ENCODE measurements around the gene ISG20L2. TPM values are rescaled to one million over a fixed set of nuclear protein-coding genes. Genes with fewer than 3 reads are reported as not detected.

ISG20L2 gene
- total RNA-seq, 1 donor from 2014 or later, result 13.1 TPM

DNA sequence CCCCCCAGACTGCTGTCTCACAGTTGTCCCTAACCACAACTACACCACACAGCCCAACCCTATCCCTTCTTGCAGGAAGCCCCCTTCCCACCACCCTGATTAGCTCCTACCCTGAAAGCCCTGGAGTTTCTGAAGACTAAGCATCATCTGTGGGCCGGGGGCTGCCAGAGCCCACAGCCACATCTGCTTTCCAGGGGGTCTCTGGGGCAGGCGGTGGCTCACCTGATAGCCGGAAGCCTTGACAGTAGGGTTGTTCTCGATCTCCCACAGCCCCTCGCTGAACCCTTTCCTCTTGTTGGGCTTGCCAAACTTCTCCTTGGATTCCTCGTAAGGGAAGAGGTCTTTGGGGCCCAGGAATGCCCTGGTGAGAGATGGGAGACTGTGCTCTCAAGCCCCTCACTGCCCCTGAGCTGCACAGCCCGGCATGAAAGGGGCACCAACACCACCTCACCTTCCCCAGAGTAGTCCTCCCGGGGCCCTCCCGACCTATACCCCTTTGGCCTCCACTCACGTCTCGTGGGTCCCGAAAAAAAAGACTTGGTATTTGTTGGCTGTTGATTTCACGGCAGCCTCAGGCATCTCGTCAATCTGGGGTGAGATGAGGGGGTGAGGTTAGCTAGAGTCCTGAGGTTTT, 16.3 kb upstream of the ISG20L2 start:
- DNase-seq (ENCODE audit: missing footprints), result no peak
- no peak for ATAC-seq
- intact Hi-C loops (cut with DNase I), result no loop called here

DNA sequence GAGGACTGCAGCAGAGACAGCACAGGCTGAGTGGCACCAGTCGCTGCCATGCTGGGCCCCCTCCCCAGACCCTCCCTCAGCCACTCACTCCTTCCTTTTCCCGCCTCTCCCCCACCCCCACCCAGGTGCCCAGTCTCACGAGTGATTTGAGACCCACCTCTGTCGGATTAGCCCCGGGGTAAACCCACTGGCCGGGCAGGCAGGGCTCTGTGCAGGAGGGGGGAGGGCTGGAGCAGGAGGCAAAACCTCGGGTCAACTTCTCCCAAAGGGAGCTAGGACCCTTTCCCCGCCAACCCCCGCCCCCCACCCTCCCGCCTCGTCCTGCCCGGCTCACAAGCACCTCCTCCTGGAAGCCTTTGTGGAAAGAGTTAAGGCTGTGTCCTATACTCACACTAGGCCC, 15.8 kb upstream of the ISG20L2 start:
- DNase-seq (ENCODE audit: missing footprints), result no peak
- intact Hi-C loops (cut with DNase I), result no loop called here
- no peak for ATAC-seq

DNA sequence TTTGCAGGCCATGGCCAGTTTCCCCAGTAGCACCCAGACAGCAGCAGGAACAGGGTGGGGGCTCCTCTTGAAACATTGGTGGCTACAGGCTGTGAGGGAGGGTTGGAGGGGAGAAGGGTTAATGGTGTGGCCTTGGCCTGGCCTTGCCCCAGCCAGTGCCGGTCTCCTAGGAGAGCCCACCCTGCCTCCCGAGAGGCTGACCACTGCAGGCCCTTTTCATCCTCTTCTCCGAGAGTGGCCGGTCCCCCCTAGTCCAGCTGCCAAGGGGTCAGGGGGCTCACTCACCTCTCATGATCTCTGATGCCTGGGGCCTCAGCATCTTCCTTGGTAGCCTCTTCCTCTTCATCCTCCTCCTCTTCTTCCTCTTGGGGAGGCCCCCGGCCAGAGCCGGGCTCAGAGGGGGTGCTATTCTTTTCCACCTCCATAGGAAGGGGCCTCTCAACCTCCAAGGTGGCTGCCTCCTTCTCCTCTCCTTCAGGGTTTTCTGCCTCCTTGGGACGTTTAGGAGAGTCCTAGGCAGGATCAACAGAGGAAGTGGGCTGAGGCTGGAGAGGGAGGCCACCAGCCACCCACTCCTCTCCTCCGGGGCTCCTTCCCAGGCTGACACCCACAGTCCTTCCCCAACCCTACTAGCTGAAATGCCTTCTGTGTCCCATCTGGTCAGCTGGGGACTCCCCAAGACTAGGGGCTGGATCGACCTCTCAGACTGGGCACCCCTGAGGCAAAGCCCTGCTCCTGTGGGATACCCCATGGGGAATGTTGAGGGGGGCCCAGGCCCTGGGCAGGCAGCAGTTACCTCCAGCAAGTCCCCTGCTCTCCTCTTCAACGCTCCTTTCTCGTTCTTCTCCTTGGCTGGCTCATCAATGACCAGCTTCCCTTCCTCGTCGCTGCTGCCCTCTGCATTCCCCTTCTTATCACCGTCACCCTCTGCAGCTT, 15.1 kb upstream of the ISG20L2 start:
- DNase-seq (ENCODE audit: missing footprints), result no peak
- no peak for ATAC-seq
- intact Hi-C loops (cut with DNase I), result no loop called here

DNA sequence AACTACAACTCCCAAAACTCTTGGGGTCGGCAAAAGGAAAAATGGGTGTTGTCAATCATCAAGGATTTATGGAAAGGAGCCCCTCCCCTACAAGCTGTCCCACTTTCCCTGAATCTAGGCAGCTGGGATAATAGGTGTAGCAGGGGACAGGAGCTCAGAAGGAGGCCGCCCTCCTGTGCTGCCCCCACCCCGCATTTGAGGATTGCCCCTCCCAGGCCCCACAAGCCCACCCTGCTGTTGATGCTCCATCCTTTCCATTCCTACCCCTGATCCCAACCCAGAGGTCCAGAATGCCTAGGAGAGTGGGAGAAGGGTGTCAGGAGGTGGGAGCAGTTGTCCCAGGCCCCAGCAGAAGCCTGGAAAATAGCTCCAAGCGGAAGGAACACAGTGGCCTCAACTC, 14.2 kb upstream of the ISG20L2 start:
- ATAC-seq, result no peak
- DNase-seq (ENCODE audit: missing footprints), result no peak
- intact Hi-C loops (cut with DNase I), result no loop called here

DNA sequence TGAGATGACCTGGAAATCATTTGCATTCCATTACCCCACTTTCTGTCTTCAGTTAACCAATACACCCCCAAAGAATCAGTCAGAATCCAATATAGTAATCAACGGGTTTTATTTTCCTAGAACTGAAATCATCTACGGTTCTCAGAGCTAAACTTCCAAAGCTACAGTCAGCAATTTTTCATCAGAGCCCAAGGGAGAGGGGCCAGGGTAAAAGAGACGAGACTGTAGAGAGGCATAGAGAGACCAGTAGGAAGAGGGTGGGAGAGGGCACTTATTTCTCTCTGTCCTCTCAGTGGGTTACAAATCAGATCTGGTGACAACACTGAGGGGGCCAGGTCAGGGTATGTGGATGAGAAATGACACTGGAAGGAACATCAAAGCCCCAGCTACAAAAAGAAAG, 13.5 kb upstream of the ISG20L2 start:
- intact Hi-C loops (cut with DNase I), result no loop called here
- no peak for DNase-seq (ENCODE audit: missing footprints)
- ATAC-seq, result no peak

DNA sequence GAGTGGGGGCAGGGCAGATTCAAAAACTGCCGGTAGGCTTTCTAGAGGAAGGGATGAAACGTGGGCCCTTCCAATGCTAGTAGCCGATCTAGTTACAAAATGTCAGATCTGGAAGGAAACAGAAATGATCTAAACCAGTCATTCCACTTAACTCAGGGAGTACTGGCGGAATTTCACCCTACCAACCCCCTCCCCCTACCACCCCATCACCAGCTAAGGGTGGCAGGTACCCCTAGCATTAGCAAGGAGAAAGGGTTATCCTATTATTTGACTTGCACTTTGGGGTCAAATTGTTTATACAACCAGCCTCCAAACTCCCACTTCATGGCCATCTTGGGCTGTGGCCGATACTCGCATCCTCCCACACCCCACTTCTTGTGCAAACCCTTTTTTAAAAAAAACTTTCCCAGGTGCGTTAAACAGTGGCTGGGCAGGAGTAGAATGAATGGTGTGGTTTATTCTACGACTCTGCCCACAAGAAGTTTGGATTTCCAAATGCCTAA, 13.0 kb upstream of the ISG20L2 start:
- intact Hi-C loops (cut with DNase I), result loop anchor here (1.0 kb wide), 1 partner anchor 26 kb away; the partner anchor contains the start of gene PRCC
- DNase-seq (ENCODE audit: missing footprints), result no peak
- ATAC-seq, result peak; percentile 0

DNA sequence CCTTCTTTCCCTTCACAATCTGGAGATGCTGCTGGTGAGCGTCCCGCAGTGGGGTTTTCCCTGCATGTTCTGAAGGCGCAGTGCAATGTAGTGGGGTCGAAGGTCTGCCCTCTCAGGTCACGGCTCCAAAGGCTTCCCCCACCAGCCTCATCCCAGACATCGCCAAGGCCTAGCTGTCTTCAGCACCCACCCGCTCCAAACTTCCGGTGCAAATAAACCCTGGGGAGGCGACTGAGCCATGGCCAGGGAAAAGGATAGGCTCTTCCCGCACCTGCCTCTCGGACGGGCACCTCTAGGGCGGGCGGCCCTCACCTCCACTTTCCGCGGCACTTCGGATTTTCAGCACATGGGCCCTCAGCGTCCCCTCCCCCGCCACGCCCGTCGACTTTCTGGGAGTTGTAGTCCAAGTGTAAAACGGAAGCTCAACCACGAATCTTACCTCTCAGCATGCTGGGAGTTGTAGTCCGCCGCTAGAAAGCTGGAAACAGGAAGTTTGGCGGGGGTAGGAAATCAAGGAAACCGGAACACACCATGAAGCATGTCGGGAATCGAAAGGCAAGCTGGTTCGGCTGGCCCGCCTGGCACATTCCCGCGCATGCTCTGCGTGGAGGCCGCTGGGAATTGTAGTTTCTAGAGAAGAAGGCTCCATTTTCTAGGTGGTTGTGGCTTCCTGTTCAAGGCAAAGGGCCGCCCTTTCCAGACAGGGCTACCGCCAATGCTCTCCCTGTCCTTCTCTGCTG, 12.3 kb upstream of the ISG20L2 start, which contains the start of gene MRPL24:
TSS of gene MRPL24 (minus strand) at position 348 of the 740 bp plus-strand sequence. CDS start 2,384 bp downstream, outside the sequence.
- intact Hi-C loops (cut with DNase I), result loop anchor here (1.0 kb wide), 1 partner anchor 26 kb away; the partner anchor contains the start of gene PRCC
- DNase-seq (ENCODE audit: missing footprints) (peak; percentile 98), ATAC-seq (peak; percentile 94)

DNA sequence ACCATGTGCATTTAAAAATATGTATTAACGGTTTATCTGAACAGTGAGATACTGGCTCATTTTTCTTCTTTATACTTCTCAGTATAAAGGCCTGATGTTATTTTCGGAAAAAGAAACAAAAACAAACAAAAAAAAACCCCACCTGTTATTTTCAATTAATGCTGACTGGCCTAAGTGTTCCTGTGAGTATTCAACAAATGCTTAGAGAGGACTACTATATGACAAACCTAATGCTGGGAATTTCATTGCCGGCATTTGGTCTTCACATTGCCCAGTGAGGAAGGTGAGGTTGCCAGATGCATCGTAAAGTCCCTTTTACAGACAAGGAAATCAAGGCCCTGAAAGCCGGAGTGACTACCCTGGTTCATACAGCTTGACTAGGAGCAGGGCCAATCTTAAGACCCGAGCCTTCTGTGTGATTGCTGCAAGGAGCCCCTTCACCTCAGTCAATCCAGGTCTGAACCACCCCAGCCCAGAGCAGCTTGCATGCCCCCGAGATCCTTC, 11.7 kb upstream of the ISG20L2 start:
- ATAC-seq (peak; percentile 4), DNase-seq (ENCODE audit: missing footprints) (no peak)
- intact Hi-C loops (cut with DNase I), result no loop called here

DNA sequence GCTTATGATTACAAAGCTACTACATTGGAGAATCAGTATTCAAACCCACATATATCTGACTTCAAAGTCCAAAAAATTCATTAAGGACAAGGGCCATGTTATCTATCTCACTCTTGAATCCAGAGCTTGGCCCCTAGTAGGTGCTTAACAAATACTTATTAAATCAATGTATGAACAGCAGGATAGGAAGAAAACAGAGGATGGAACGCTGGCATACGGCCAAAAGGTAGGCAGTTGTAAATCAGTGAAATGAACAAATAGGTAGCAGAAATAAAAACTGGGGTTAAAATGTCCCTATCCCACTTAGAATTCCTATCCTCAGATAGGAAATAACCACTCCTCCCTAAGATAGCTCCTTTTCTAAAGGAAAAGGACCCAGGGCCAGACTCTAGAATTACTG, 10.3 kb upstream of the ISG20L2 start:
- intact Hi-C loops (cut with DNase I), result no loop called here
- no peak for ATAC-seq
- DNase-seq (ENCODE audit: missing footprints), result no peak

DNA sequence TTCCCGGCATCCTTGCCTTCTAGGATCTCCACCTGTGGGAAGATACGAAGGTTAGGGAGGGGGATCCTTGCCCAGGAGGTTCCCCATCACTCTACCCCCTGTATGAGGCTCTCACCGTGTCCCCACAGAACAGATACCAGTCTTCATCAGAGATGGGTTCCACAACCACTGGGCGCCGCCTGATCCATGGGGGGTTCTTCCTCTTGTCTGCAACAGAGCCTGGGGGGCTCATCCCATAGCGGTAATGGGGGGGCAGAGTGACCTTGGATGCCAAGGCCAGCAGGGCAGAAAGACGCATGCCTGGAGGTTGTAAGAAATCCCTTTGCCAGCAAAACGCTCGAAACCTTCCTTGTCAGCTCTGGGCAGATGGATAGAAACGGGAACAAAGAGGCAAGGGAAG, 9.8 kb upstream of the ISG20L2 start:
- intact Hi-C loops (cut with DNase I), result no loop called here
- DNase-seq (ENCODE audit: missing footprints), result no peak
- no peak for ATAC-seq

DNA sequence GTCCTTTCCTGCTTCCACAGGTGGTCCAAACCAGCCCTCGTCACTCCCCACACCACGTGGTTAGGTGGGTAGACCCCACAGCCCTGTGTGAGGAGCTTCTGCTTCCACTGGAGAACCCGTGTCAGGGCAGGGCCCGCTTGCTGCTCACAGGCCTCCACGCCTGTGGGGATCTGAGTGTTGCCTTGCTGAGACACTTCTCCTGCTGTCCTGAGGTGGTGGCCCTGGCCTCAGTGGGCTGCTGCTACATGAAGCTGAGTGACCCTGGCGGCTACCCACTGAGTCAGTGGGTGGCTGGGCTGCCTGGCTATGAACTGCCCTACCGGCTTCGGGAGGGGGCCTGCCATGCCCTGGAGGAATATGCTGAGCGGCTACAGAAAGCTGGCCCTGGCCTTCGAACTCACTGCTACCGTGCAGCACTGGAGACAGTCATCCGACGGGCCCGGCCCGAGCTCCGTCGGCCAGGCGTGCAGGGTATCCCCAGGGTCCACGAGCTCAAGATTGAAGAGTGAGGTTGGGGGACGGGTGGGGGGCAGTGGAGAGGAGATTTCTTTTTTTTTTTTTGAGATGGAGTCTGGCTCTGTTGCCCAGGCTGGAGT, 5.5 kb upstream of the ISG20L2 start:
- ATAC-seq (no peak), DNase-seq (ENCODE audit: missing footprints) (peak; percentile 57)
- intact Hi-C loops (cut with DNase I), result no loop called here

DNA sequence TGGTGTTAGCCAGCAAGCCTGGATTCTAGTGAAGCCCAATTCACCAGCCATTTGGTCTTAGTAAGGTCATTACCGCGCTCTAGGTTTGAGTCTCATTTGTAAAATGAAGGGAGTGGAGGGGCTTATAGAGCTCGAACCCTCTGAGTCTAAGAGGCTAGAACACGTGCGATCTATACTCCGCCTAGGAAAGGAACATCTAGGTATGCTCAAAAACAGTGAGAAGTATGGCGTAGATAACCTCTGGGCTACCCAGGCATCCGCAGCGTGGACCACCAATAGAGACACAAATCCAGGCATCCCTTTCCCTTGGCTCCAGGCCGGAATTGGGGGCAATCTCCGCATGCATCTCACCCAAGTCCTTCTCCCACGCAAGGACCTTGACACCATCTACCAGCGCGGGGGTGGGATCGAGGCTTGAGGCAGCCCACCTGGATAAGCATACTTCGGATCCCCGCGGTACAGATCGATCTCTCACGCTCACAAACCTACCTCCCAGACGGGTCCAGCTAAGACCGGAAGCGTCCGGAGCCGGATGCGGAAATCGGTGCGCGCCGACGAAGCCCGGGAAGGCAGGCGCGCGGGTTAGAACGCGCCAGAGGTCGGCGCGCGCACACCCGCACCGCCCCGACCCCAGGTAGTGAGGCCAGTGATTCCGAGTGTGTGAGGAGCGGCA, 504 bp downstream of the ISG20L2 start, which contains the start of gene METTL25B:
TSS of gene METTL25B (plus strand) at position 544 of the 673 bp plus-strand sequence. CDS start 636 bp downstream, outside the sequence.
- DNase-seq (ENCODE audit: missing footprints) (peak; percentile 91), ATAC-seq (peak; percentile 79)
- intact Hi-C loops (cut with DNase I), result loop anchor here (1.0 kb wide), 1 partner anchor 39 kb away; the partner anchor contains the start of gene PRCC

DNA sequence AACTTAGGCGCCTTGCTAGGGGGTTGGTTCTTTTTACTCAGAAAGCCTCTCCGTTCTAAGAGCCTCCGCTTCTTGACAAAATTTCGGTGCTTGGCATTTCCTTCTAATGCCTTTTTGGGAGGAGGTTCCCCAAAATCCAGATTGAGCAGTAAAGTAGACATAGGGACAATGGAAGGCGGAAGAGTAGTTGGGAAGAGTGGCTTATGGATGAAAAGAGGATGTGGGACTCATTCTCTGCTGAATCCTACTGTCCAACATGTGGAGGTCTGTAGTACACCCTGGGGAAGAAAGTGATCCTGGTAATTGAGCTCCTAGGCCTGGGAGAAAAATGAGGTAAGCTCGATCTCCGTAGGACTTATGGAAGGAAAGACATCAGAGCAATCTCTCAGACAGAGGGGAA, 1.1 kb downstream of the ISG20L2 start:
- intact Hi-C loops (cut with DNase I), result no loop called here
- ATAC-seq, result no peak

DNA sequence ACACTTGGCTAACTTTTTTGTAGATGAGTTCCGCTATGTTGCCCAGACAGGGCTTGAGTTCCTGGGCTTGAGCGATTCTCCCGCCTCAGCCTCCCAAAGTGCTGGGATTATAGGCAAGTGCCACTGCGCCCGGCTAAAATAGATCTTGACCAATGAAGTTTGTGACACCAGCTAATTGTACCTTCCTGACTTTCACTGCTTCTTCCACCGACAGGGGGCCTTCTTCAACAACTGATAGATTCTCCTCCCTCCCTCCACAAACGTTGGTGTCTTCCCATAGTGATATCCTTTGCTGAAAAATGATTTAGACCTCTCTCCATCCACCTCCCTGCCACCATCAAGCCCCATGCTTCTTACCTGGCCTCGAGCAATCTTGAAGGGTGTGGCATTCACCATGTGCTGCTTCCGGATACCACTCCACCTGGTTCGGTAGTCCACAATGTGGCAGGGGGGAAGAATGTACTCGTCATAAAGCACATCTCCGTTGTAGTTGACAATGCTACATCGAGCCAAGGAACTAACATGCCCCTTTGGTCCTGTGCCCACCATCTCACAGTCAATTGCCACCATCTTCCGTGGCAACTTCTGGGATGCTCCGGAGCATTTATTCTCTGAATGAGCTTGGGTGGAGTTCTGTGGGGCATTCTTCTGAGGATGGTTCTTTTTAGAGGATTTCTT, 1.9 kb downstream of the ISG20L2 start:
- intact Hi-C loops (cut with DNase I), result no loop called here
- ATAC-seq (no peak), DNase-seq (ENCODE audit: missing footprints) (no peak)

More for the DNA sequence above, 1.1 kb downstream of the ISG20L2 start:
- DNase-seq (ENCODE audit: missing footprints), result no peak

DNA sequence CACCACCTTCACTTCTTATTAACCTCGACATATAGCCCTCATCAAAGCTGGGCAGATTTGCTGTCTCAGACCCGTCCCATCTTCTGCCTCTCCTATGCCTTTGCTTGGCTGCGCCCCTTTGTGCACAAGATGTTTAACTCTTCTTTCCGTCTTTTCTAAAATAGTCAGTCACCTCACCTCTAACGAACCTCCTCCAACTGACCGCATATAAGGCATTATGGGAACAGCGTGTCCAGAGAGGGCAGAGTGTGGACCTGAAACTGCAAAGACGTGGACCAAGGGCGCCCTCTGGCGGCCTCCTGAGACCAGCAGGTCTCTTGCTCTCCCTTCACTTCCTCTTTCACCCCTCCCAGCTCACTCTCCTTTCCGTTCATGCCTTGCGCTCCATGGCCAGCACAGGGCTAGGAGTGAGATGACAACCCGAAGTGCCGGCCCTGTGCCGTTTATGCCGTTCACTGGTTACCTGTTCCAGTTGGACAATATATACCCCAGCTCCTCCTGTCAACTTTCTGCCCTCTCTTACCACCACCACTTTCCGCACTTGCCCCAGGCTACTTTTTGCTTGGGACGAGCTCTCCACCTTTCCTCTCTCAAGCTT, 2.8 kb downstream of the ISG20L2 start:
- intact Hi-C loops (cut with DNase I), result loop anchor here (1.0 kb wide), 1 partner anchor 36 kb away; no protein-coding TSS in a partner anchor
- DNase-seq (ENCODE audit: missing footprints) (peak; percentile 94), ATAC-seq (peak; percentile 75)

DNA sequence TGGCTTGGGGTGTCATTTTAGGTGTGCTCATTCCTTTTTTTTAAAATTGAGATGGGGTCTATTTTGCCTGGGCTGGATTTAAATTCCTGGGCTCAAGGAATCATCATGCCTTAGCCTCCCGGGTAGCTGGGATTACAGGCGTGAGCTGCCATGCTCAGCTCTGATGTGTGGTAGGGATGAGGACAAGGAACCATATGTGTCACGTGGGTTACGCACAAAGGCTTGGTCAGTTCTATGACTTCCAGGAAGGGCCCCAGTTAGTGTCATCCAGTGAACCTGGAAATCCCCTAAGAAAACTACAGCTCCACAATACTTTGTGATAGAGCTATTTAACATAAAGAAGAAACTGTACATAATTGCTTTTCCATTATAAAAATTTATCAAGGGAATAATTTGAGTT, 7.0 kb downstream of the ISG20L2 start:
- ATAC-seq (no peak), DNase-seq (ENCODE audit: missing footprints) (no peak)
- intact Hi-C loops (cut with DNase I), result no loop called here

DNA sequence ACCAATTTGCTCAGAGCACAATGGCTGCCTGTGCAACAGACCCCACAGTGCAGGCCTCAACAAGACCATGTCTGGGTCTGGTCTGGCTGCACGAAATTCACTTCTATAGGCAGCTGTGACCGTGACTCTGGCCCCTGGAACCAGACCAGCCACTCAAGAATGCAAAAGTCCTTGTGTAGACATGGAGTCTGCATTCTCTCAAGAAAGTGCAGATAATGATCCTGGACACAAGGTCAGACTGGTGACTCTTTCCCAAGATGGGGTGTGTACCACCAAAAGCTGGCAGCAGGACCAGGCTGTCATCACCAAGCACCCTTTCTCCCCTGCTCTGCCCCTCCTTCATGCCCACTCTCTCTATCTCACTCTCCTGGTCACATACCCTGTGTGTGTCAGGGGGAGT, 7.4 kb downstream of the ISG20L2 start:
- ATAC-seq (no peak), DNase-seq (ENCODE audit: missing footprints) (peak; percentile 25)
- intact Hi-C loops (cut with DNase I), result no loop called here

Measured in Right ventricle myocardium inferior (tissue), 1 donor.